Right lobe of liver (tissue), 4 donors: Measurements from ENCODE around the gene LRP11.

Source experiments
- CTCF ChIP-seq, 4 donors: fragments of 200-600 bp in 3 of 4; fragments of 450-650 bp in 1 of 4; IDR thresholded peaks; one replicate each; pipeline versions ENCODE4 v1.5.1 to v1.8.0; 2016 to 2022; ENCODE audit warnings: antibody characterized with exemption in 4 of 4, mild to moderate bottlenecking in 2 of 4
- POLR2A ChIP-seq: fragments of 450-650 bp; IDR thresholded peaks from one replicate; pipeline ENCODE4 v1.6.1; 2017; ENCODE audit warnings: antibody characterized with exemption, mild to moderate bottlenecking
- donor health status: DM: no; HTN: no; CAD: no.
- donor health status: DM: no; HTN: no; CAD: no.
- donor health status: DM: no; HTN: yes; CAD: no.

GRCh38 chr6:149876241-149876933 is 12.2 kb upstream of the LRP11 start:
- TF ChIP-seq CTCF (IDR thresholded peaks at IDR 0.05) (no peak), POLR2A (no peak)
